Breast epithelium (tissue), 3 donors: ENCODE data around the gene ARL4A.

Source experiments
- POLR2A ChIP-seq: fragments of 450-650 bp; IDR thresholded peaks from one replicate; pipeline ENCODE4 v1.6.1; 2016; ENCODE audit warnings: antibody characterized with exemption, mild to moderate bottlenecking, moderate library complexity
- TF ChIP-seq, protein P1 (sequence below), 3 donors: fragments of 450-650 bp; IDR thresholded peaks; one replicate each; pipeline ENCODE4 v1.5.1; 2016 to 2017; ENCODE audit warnings: antibody characterized with exemption in 3 of 3, mild to moderate bottlenecking in 3 of 3, moderate library complexity in 3 of 3

DNA sequence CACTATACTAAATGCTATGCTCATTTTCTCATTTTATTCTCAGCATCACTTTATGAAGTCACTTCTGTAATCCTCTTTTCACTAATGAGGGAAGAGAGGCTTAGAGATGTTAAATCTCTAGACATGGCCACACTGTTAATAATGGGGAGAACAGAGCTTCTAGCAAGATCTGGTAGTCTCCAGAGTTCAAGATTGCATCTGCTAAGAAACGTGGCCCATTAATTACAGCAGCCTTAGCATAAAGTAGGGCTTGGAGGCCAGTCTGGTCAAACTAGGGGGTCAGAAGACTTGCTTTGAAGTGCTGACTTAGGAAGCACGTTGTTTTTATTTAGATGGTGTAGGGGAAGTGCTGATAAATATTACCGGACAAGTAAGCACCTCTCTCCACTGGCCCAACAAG lies 29.3 kb downstream of the ARL4A start:
- TF ChIP-seq, protein P1, sequence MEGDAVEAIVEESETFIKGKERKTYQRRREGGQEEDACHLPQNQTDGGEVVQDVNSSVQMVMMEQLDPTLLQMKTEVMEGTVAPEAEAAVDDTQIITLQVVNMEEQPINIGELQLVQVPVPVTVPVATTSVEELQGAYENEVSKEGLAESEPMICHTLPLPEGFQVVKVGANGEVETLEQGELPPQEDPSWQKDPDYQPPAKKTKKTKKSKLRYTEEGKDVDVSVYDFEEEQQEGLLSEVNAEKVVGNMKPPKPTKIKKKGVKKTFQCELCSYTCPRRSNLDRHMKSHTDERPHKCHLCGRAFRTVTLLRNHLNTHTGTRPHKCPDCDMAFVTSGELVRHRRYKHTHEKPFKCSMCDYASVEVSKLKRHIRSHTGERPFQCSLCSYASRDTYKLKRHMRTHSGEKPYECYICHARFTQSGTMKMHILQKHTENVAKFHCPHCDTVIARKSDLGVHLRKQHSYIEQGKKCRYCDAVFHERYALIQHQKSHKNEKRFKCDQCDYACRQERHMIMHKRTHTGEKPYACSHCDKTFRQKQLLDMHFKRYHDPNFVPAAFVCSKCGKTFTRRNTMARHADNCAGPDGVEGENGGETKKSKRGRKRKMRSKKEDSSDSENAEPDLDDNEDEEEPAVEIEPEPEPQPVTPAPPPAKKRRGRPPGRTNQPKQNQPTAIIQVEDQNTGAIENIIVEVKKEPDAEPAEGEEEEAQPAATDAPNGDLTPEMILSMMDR (IDR thresholded peaks at IDR 0.05) = no peak
- TF ChIP-seq POLR2A = no peak
